Smooth muscle cell (in vitro differentiated cells): ENCODE data around the gene KLHL26. TPM values are rescaled to one million over a fixed set of nuclear protein-coding genes. Genes with fewer than 3 reads are reported as not detected.
A peak's percentile ranks its signal among the peaks of the same experiment; 100 is the strongest.

Experiments
- DNase-seq: peaks from one replicate; lab custom pipeline; 2025; ENCODE audit not compliant: unreplicated experiment; lab: John Stamatoyannopoulos, UW
- H2AFZ ChIP-seq: fragments of 200-600 bp; sonication (generic); 2 replicates; pipeline ENCODE4 v1.6.0; 2016; ENCODE audit warnings: antibody characterized with exemption, low read depth, mild to moderate bottlenecking
- H3F3A ChIP-seq: fragments of 200-600 bp; sonication (generic); 2 replicates; pipeline ENCODE4 v1.6.0; 2017; ENCODE audit warnings: antibody characterized with exemption, low read depth
- H3K27ac ChIP-seq: fragments of 200-600 bp; sonication (generic); 2 replicates; pipeline ENCODE4 v1.5.1; 2016; ENCODE audit warnings: low read depth, mild to moderate bottlenecking
- H3K27me3 ChIP-seq: fragments of 200-600 bp; sonication (generic); 2 replicates; pipeline ENCODE4 v1.6.1; 2016; ENCODE audit warnings: low read depth, mild to moderate bottlenecking
- H3K36me3 ChIP-seq: fragments of 200-600 bp; sonication (generic); 2 replicates; pipeline ENCODE4 v1.5.1; 2016; ENCODE audit warnings: low read depth
- H3K4me1 ChIP-seq: fragments of 200-600 bp; sonication (generic); 2 replicates; pipeline ENCODE4 v1.5.1; 2016; ENCODE audit warnings: low read depth
- H3K4me2 ChIP-seq: fragments of 200-600 bp; sonication (generic); 2 replicates; pipeline ENCODE4 v1.6.0; 2016; ENCODE audit warnings: mild to moderate bottlenecking
- H3K4me3 ChIP-seq: fragments of 200-600 bp; sonication (generic); 2 replicates; pipeline ENCODE4 v1.5.1; 2016; ENCODE audit warnings: mild to moderate bottlenecking
- H3K79me2 ChIP-seq: fragments of 200-600 bp; sonication (generic); 2 replicates; pipeline ENCODE4 v1.6.0; 2016; ENCODE audit warnings: low read depth, mild to moderate bottlenecking
- H3K9ac ChIP-seq: fragments of 200-600 bp; sonication (generic); 2 replicates; pipeline ENCODE4 v1.6.0; 2016; ENCODE audit warnings: low read depth
- H3K9me3 ChIP-seq: fragments of 200-600 bp; sonication (generic); replicated peaks from 2 replicates; pipeline ENCODE4 v1.5.1; 2016; ENCODE audit warnings: low read depth
- H4K20me1 ChIP-seq: fragments of 200-600 bp; sonication (generic); 2 replicates; pipeline ENCODE4 v1.6.0; 2016; ENCODE audit warnings: low read depth
- WGBS: methylation state at CpG from one replicate; pipeline ENCODE4 v1.1.7; 2016; ENCODE audit warnings: low lambda C conversion rate; 5-methylcytosine and 5-hydroxymethylcytosine counted together
- polyA plus RNA-seq: library from polyadenylated mRNA; unstranded; fragments of >200 nt; fragmentation: Nextera tagmentation; extraction: Ambion mirVana; gene quantifications from 2 replicates; pipeline ENCODE4 v1.2.1, GENCODE V29; 2016
- total RNA-seq: library from RNA; depleted of rRNA; stranded (reverse); fragments of >200 nt; gene quantifications from 2 replicates; pipeline ENCODE4 v1.2.3, GENCODE V29; 2014
- TF ChIP-seq, protein P1 (sequence below): fragments of 200-600 bp; sonication (generic); IDR thresholded peaks from 2 replicates; pipeline ENCODE4 v1.5.1; 2017; ENCODE audit warnings: borderline replicate concordance, mild to moderate bottlenecking, antibody characterized with exemption; ENCODE audit not compliant: insufficient read depth, poor library complexity, severe bottlenecking

Gene KLHL26
- total and polyA plus RNA-seq, 2 experiments from 2014 or later: 3.9 to 7.6 TPM

DNA sequence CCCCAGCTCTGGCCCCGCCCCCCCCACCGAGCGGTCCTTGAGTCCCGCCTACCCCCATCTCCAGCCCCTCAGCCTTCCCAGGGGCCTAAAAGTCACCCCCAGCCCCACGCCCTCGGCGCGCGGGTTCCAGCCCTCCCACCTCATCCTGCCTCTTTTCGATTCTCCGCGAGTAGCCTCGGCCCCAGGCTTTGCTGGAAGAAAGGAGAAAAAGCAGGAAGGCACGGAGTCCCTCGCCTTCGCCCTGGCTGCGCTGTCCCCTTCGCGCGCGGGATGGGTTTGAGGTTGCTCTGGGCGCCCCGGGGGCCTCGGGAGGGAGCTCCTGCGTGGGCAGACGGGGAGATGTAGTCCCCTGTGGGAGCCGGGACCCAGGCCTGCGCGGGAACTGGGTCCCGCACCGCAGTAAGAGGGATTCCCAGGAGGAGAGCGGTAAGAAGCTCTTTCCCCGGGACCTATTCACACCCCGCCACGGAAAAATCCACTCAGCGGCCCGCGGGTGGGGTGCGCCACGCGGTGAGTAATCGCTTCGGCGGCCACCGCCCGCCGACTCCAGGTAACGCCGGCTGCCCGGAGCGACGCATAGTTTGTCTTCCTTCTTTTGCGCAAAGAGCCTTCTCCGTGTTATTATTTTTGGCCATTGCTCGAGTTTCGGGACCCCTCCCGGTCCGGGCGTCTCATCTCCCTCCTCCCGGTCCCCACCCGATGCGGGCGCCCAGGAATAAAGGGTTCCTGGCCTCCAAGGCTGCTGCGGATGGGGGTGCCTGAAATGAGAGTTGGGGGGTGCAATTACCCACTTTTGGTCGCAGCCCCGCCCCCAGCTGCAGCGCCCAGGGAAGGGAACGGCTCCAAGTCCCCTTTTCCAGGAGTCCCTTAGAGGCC is 29.4 kb upstream of the KLHL26 start:
- Histone ChIP-seq H3K4me1 (peaks cover 49% of the 10 kb centered on the region), H2AFZ (no peak overlapping the region), H3K27ac (no peak overlapping the region), H3K27me3 (peaks cover 71% of the 10 kb centered on the region), H3F3A (peaks cover 12% of the 10 kb centered on the region), H3K36me3 (no peaks in the 10 kb centered on the region), H3K4me3 (peak overlapping the region; percentile 45), H3K79me2 (peaks cover 18% of the 10 kb centered on the region), H3K9ac (no peak overlapping the region), H3K4me2 (peak overlapping the region; percentile 91), H3K9me3 (no peaks in the 10 kb centered on the region), H4K20me1 (peaks cover 26% of the 10 kb centered on the region)
- DNase-seq: no peak
- TF ChIP-seq, protein P1, sequence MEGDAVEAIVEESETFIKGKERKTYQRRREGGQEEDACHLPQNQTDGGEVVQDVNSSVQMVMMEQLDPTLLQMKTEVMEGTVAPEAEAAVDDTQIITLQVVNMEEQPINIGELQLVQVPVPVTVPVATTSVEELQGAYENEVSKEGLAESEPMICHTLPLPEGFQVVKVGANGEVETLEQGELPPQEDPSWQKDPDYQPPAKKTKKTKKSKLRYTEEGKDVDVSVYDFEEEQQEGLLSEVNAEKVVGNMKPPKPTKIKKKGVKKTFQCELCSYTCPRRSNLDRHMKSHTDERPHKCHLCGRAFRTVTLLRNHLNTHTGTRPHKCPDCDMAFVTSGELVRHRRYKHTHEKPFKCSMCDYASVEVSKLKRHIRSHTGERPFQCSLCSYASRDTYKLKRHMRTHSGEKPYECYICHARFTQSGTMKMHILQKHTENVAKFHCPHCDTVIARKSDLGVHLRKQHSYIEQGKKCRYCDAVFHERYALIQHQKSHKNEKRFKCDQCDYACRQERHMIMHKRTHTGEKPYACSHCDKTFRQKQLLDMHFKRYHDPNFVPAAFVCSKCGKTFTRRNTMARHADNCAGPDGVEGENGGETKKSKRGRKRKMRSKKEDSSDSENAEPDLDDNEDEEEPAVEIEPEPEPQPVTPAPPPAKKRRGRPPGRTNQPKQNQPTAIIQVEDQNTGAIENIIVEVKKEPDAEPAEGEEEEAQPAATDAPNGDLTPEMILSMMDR: no peak
- WGBS: 4% methylated on average over 61 of the region's 68 CpGs

DNA sequence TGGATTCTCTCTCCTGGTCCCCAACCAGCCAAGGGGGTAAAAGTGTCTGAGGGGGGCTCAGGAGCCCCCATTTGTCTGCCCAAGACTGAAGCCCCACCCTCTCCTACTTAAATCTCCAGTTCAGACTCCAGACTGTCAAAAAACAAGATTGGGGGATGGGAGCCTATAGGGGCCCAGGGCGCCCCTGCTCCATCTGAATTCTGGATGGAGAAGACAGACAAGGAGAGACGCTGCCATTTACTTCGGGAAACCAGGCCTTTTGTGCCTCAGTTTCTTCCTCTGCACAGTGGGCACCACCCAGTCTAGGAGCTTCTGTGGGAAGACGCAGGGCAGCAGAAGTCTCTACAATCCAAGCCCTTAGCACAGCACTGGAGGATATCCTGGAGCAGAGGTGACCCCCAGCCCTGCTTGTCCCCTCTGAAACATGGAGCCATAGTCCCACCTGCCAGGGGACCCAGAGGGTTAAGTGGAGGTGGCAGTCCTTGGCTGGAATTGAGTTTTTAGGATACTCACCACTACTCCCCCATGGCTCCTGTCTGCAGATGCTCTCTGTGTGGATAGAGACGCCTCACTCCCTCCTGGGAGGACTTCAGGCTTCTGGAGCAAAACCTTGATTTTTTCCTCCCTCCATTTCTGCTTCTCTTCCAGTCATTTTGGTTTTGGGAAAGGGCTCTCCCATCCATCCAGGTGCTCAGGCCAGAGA is 28.6 kb upstream of the KLHL26 start:
- Histone ChIP-seq H3K4me2 (peak overlapping the region; percentile 91), H3K36me3 (no peaks in the 10 kb centered on the region), H2AFZ (no peak overlapping the region), H3K27me3 (peaks cover 75% of the 10 kb centered on the region), H3K9me3 (no peaks in the 10 kb centered on the region), H3K79me2 (peaks cover 12% of the 10 kb centered on the region), H3K4me1 (peaks cover 54% of the 10 kb centered on the region), H3K9ac (no peak overlapping the region), H3K4me3 (peak overlapping the region; percentile 45), H3K27ac (no peak overlapping the region), H4K20me1 (peaks cover 20% of the 10 kb centered on the region), H3F3A (peaks cover 12% of the 10 kb centered on the region)
- no peak for DNase-seq
- 50% methylated on average over 5 of the region's 5 CpGs for WGBS
- TF ChIP-seq, protein P1: no peak

DNA sequence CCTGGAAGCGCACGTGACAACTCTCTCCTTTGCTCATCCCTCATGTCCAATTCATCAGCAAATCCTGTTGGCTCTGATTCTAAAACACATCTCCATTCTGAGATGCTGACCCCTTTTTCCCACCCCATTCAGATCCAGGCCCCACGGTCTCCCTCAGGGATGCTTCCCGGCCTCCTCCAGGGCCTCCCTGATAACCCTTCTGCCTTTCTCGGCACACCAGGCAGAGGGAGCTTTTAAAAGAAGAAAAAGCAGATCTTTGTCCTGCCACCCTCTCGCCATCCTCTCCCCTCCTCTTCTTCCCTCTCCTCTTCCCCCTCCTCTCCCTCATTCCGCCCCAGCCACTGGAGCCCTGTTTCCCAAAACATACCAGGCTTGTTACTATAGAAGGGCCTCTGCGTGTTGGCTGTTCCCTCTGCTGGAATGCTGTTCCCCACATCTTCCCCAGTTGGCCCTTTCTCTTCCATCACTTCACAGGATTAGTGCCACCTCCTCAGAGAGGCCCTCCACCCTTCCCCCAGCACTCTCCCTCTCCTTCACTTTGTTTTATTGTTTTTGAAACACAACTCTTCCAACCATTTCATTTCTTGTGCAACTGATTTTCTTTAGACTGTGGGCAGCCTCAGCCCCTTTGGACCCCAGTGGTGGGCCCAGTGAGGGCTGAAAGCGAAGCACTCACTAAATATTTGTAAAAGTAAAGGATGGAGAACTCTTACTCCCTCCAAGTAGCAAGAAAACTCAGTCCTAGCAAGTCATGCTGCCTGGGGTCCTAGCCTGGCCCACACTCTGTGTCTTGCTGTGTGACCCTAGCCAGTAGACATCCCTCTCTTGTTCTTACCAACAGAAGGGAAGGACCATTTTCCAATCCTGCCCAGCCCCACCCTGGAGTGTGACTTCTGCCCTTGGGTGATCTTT is 27.8 kb upstream of the KLHL26 start:
- Histone ChIP-seq H3K4me1 (peaks cover 46% of the 10 kb centered on the region), H2AFZ (no peak overlapping the region), H3K4me2 (no peak overlapping the region), H3K9me3 (no peaks in the 10 kb centered on the region), H3K36me3 (no peaks in the 10 kb centered on the region), H4K20me1 (peaks cover 14% of the 10 kb centered on the region), H3K4me3 (no peak overlapping the region), H3K27me3 (peaks cover 81% of the 10 kb centered on the region), H3K9ac (no peak overlapping the region), H3K27ac (no peak overlapping the region), H3F3A (peaks cover 11% of the 10 kb centered on the region), H3K79me2 (peaks cover 9% of the 10 kb centered on the region)
- no peak for DNase-seq
- 56% methylated on average over 9 of the region's 9 CpGs for WGBS
- TF ChIP-seq, protein P1: no peak
